Eye (tissue), 1 donor: ENCODE data around the gene BRD1.

Experiments used
- DNase-seq: peaks from one replicate; pipeline ENCODE4 v3.0.0-alpha.2; 2015

BRD1 gene

GRCh38 chr22:49827853-49828598 lies at the start of gene BRD1:
Gene BRD1 (minus strand): TSS chr22:49827873. CDS start chr22:49824317, 3,556 bp downstream.
- DNase-seq: peak; percentile 81

GRCh38 chr22:49873228-49873940 lies 45.7 kb upstream of the BRD1 start:
- no peak for DNase-seq

- DNase-seq: no peak
Observed at GRCh38 chr22:49872347-49872746, 44.7 kb upstream of the BRD1 start.

- no peak for DNase-seq
Observed at GRCh38 chr22:49871482-49871881, 43.8 kb upstream of the BRD1 start.

GRCh38 chr22:49869845-49870712 lies 42.4 kb upstream of the BRD1 start:
- DNase-seq: no peak

GRCh38 chr22:49869086-49869830 lies 41.6 kb upstream of the BRD1 start:
- DNase-seq: no peak

- DNase-seq: no peak
Observed at GRCh38 chr22:49867303-49868265, 39.9 kb upstream of the BRD1 start.

GRCh38 chr22:49866646-49867045 lies 39.0 kb upstream of the BRD1 start:
- DNase-seq: no peak

- peak; percentile 4 for DNase-seq
Observed at GRCh38 chr22:49866134-49866533, 38.5 kb upstream of the BRD1 start.

GRCh38 chr22:49865156-49865555 lies 37.5 kb upstream of the BRD1 start:
- no peak for DNase-seq

GRCh38 chr22:49863931-49864330 lies 36.3 kb upstream of the BRD1 start:
- no peak for DNase-seq

GRCh38 chr22:49862496-49862776 lies 34.8 kb upstream of the BRD1 start:
- no peak for DNase-seq

GRCh38 chr22:49861642-49862495 lies 34.2 kb upstream of the BRD1 start:
- no peak for DNase-seq

- no peak for DNase-seq
Observed at GRCh38 chr22:49858827-49859226, 31.2 kb upstream of the BRD1 start.

GRCh38 chr22:49856766-49857618 lies 29.3 kb upstream of the BRD1 start:
- DNase-seq: no peak

GRCh38 chr22:49856343-49856742 lies 28.7 kb upstream of the BRD1 start:
- no peak for DNase-seq

GRCh38 chr22:49855251-49855911 lies 27.7 kb upstream of the BRD1 start:
- peak; percentile 27 for DNase-seq

GRCh38 chr22:49853981-49854831 lies 26.5 kb upstream of the BRD1 start:
- DNase-seq: peak; percentile 71
